ENCODE data around the gene ASPRV1. TPM values are rescaled to one million over a fixed set of nuclear protein-coding genes. Genes with fewer than 3 reads are reported as not detected.
A peak's percentile ranks its signal among the peaks of the same experiment; 100 is the strongest.

The ASPRV1 gene
- total RNA-seq, 1 experiment from 2014 or later: 0.48 TPM

- H3K36me3 ChIP-seq (ENCODE audit: low read depth): peaks cover 52% of the 10 kb centered on the region
Measured at GRCh38 chr2:69936906-69937305, 24.5 kb downstream of the ASPRV1 start.

GRCh38 chr2:69935011-69935410 lies 26.4 kb downstream of the ASPRV1 start:
- H3K36me3 ChIP-seq (ENCODE audit: low read depth): peaks cover 43% of the 10 kb centered on the region
- no peak overlapping the region for H3K4me3 ChIP-seq
- no peaks in the 10 kb centered on the region for H3K27me3 ChIP-seq (ENCODE audit: insufficient read depth, low read depth)
- no peaks in the 10 kb centered on the region for H3K9me2 ChIP-seq (ENCODE audit: insufficient read depth)
- no TSS peak for BruUV-seq (replicated peaks)
- no peaks in the 10 kb centered on the region for H3K9me3 ChIP-seq (ENCODE audit: insufficient read depth, low read depth)
- peaks cover 15% of the 10 kb centered on the region; the same call in 1 of the 2 replicates for H3K79me2 ChIP-seq (ENCODE audit: low read depth)
- H3K4me1 ChIP-seq (replicated peaks; ENCODE audit: insufficient read depth): peaks cover 35% of the 10 kb centered on the region
- H3K4me2 ChIP-seq: peak overlapping the region; percentile 61; the same call in 1 of the 2 replicates
- TF ChIP-seq EZH2 (IDR thresholded peaks at IDR 0.05; ENCODE audit: low read depth) (no peak), CTCF (conservative IDR thresholded peaks at IDR 0.05) (no peak)
- H3F3A ChIP-seq (ENCODE audit: insufficient read depth, low read depth): peaks cover 34% of the 10 kb centered on the region
- intact Hi-C loops (cut with micrococcal nuclease; ENCODE audit: unreplicated experiment): no loop called here
- no peak for DNase-seq
- POLR2A ChIA-PET (ENCODE audit: unreplicated experiment): no interaction called here
- H2AFZ ChIP-seq: no peak overlapping the region
- CTCF ChIA-PET: no interaction called here
- peak overlapping the region; percentile 93 for H3K27ac ChIP-seq
- H4K20me1 ChIP-seq (ENCODE audit: insufficient read depth): no peaks in the 10 kb centered on the region

More at GRCh38 chr2:69936906-69937305, 24.5 kb downstream of the ASPRV1 start:
- intact Hi-C loops (cut with micrococcal nuclease; ENCODE audit: unreplicated experiment): no loop called here
- Histone ChIP-seq H3K9me3 (ENCODE audit: insufficient read depth, low read depth) (no peaks in the 10 kb centered on the region), H3K4me2 (no peak overlapping the region), H3F3A (ENCODE audit: insufficient read depth, low read depth) (peaks cover 37% of the 10 kb centered on the region), H4K20me1 (ENCODE audit: insufficient read depth) (no peaks in the 10 kb centered on the region), H3K27me3 (ENCODE audit: insufficient read depth, low read depth) (no peaks in the 10 kb centered on the region), H3K9me2 (ENCODE audit: insufficient read depth) (no peaks in the 10 kb centered on the region), H2AFZ (no peak overlapping the region), H3K4me1 (replicated peaks; ENCODE audit: insufficient read depth) (peaks cover 34% of the 10 kb centered on the region), H3K27ac (no peak overlapping the region), H3K79me2 (ENCODE audit: low read depth) (peaks cover 11% of the 10 kb centered on the region; the same call in 1 of the 2 replicates), H3K4me3 (no peak overlapping the region)
- no peak for DNase-seq
- BruUV-seq (replicated peaks): no TSS peak
- TF ChIP-seq CTCF (conservative IDR thresholded peaks at IDR 0.05) (no peak), EZH2 (IDR thresholded peaks at IDR 0.05; ENCODE audit: low read depth) (no peak)
- ChIA-PET CTCF (no interaction called here), POLR2A (ENCODE audit: unreplicated experiment) (no interaction called here)

- intact Hi-C loops (cut with micrococcal nuclease; ENCODE audit: unreplicated experiment): loop anchor here (5.0 kb wide), 1 partner anchor 63 kb away; no protein-coding TSS in a partner anchor
- peaks cover 30% of the 10 kb centered on the region for H3F3A ChIP-seq (ENCODE audit: insufficient read depth, low read depth)
Measured at GRCh38 chr2:69934614-69934908, 26.9 kb downstream of the ASPRV1 start.

More at GRCh38 chr2:69934614-69934908, 26.9 kb downstream of the ASPRV1 start:
- BruUV-seq (replicated peaks): no TSS peak
- peaks cover 15% of the 10 kb centered on the region; the same call in 1 of the 2 replicates for H3K79me2 ChIP-seq (ENCODE audit: low read depth)
- peaks cover 42% of the 10 kb centered on the region for H3K36me3 ChIP-seq (ENCODE audit: low read depth)
- no peak overlapping the region for H2AFZ ChIP-seq
- H3K4me3 ChIP-seq: no peak overlapping the region
- peak overlapping the region; percentile 61 for H3K4me2 ChIP-seq
- ChIA-PET CTCF (interaction anchor here (1.5 kb wide), 1 partner anchor 95 kb away, joined by 3 read pairs; no protein-coding TSS in a partner anchor), POLR2A (ENCODE audit: unreplicated experiment) (no interaction called here)
- H4K20me1 ChIP-seq (ENCODE audit: insufficient read depth): no peaks in the 10 kb centered on the region
- H3K9me2 ChIP-seq (ENCODE audit: insufficient read depth): no peaks in the 10 kb centered on the region
- DNase-seq: no peak
- H3K27ac ChIP-seq: peak overlapping the region; percentile 93
- TF ChIP-seq EZH2 (IDR thresholded peaks at IDR 0.05; ENCODE audit: low read depth): no peak
- TF ChIP-seq CTCF (conservative IDR thresholded peaks at IDR 0.05): no peak
- peaks cover 35% of the 10 kb centered on the region for H3K4me1 ChIP-seq (replicated peaks; ENCODE audit: insufficient read depth)
- no peaks in the 10 kb centered on the region for H3K9me3 ChIP-seq (ENCODE audit: insufficient read depth, low read depth)
- H3K27me3 ChIP-seq (ENCODE audit: insufficient read depth, low read depth): no peaks in the 10 kb centered on the region
